GM19025 (cell line): ENCODE data around the gene WDHD1.
A peak's percentile ranks its signal among the peaks of the same experiment; 100 is the strongest.
"Not testable (repeated sequence)": the region's sequence is repeated elsewhere in the genome, so short reads cannot be mapped to it uniquely, and the experiment has no call there.

Experiments
- ATAC-seq: cut with Tn5 transposase; IDR thresholded peaks from one replicate; pipeline ENCODE4 v1.9.1; 2021; ENCODE audit warnings: mild to moderate bottlenecking, low read depth, moderate library complexity; ENCODE audit not compliant: unreplicated experiment

WDHD1 gene

DNA sequence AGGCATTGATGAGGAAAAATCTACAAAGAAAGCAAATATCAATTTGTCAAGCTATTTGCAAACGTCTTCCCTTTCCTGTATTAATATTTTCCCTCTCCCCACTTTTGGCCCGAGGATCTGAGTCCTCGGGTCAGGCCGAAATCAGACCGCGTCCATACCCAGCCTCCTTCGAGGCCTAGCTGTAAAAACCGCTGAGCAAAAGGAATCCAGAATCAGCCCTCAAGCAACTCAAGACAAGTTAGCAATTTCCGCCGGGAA is 24.2 kb upstream of the WDHD1 start:
- ATAC-seq = peak; percentile 28

DNA sequence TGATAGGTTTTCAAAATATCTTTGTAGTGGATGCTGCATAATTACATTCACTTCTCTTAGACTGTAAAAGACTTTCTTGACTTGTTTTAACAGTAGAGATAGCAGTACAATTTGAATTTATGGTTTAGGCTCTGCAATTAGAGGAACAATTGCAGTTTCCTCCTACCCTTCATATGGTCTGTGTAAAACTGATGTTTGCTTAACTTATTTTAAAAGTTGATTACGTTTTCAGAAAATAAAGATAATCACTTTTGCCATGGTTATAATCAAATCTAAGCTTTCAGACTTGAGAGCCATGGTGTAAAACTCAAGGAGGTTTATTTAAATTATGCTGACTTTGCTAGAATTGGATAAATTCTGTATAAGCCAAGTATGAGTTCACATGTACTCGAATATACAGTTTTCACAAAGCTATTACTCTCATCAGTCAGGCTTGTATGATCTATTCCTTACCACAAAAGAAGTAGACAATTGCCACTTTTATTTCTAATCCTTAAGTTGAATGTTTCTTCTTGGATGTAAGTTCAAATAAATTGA is 22.1 kb upstream of the WDHD1 start:
- no peak for ATAC-seq

DNA sequence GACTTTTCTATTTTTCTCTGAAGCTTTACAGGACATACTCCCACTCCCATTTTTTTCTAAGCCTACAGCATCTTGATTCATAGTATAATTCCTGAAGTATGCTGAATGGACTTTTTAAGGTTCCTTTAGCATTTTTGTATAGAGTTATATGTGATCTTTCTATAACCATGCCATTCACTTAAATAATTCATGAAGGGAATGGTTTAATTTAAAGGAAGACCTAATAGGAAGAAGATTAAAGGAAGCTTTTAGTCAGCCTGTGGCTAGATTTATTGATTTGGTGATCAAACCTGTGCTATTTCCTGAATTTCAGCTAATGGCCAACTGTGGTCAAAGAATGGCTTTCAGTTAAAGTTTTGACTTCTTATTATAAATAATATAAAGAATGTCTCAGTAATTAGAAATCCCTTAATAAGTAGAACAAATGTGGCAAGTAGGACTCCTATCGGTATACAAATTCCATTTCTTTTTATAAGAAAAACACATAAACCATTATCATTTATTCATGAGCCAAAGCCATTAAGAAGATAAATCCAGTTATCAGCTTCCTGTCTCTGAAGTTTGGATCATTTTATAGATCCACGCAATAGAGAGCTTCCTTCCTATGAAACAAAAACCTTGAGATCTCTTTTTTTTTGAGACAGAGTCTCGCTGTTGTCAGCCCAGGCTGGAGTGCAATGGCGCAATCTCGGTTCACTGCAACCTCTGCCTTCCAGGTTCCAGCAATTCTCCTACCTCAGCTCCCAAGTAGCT is 20.6 kb upstream of the WDHD1 start:
- ATAC-seq = no peak

DNA sequence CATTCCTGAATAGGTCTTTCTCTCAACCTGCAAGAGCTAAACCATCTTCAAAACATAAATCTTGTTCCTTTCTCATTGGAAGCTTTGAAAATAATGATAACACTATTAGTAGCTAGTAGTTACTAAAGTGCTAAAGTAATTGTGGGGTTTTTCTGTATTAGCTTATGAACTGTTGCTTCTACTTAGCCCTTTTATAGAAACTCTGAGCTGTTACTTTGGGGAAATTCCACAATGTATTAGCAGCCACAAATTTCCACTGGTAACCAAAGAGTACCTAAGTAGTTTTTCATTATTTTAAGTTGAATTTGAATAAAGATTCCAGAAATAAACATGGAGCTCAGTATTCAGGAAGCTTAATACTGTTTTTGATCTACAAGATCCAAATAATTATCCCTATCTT is 18.2 kb upstream of the WDHD1 start:
- ATAC-seq = no peak

DNA sequence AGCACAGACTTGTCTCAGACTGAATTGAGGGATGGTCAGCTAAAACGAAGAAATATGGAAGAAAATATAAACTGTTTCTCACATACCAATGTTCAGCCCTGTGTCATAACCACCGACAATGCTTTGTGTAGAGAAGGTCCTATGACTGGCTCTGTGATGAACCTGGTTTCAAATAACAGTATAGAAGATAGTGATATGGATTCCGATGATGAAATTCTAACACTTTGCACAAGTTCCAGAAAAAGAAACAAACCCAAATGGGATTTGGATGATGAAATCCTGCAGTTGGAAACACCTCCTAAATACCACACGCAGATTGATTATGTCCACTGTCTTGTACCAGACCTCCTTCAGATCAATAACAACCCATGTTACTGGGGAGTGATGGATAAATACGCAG is 16.6 kb upstream of the WDHD1 start:
- ATAC-seq = no peak

DNA sequence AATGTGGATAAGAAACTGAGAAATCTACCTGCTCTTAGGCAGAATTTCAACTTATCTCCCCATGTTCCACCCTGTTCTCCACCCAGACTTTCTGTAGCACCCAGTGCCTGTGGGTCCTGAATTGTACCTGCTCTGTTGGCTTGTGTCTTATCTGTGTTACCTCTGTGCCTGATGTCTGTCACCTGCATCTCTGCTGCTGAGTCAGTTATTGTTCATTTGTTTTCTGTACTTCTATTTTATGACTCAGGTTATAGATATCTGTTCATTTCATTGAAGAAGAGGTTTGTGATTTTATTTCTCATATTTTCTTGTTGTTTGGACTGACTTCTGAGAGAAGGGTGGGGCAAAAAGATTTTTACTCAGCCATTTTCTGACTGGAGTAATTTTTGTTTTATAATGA is 11.8 kb upstream of the WDHD1 start:
- no peak for ATAC-seq

DNA sequence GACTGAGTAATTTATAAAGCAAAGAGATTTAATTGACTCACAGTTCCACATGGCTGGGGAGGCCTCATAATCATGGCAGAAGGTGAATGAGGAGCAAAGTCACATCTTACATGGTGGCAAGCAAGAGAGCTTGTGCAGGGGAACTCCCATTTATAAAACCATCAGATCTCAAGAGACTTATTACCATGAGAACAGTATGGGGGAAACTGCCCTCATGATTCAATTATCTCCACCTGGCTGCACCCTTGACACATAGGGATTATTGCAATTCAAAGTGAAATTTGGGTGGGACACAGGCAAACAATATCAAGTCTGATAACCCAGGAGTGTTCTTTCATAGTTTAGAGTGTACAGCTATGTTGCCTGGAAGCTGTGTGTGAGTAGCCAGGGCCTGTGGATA is 11.1 kb upstream of the WDHD1 start:
- not testable (repeated sequence) for ATAC-seq

DNA sequence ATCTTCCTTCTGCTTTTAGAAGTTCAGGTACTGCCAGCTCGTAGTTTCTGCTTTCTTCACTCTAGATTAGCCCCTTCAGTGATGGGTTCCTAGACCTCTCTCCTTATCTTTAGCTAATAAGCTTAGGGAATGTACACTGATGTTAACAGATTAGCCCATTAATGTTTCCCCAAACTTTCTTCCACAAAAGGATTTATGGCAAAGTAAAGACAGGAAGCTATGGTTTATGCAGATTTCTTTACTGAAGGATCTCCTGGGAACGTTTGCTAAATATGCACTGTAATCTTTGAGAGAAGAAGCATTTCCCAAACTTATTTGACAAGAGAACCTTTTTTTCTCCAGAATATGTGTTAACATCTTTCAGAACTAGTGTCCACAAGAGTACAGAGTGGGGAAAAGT is 4.3 kb upstream of the WDHD1 start:
- ATAC-seq = no peak

DNA sequence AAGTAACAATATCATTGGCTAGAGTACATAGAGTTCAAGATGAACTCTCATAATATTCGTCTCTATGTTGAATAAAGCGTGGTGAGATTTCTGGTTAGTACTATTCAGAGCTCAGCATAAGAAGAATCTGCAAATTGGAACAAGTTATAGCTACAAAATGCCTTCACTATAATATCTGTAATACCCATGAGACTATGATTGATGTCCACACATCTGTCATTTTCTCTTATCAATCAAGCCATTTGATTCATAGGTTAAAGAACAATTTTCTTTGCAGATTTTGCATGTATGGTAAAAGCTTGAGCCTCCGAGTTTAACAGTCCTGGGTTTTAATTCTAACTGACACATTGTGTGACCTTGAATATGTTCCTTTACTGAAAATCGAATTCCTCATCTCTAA is 1.6 kb upstream of the WDHD1 start:
- no peak for ATAC-seq

DNA sequence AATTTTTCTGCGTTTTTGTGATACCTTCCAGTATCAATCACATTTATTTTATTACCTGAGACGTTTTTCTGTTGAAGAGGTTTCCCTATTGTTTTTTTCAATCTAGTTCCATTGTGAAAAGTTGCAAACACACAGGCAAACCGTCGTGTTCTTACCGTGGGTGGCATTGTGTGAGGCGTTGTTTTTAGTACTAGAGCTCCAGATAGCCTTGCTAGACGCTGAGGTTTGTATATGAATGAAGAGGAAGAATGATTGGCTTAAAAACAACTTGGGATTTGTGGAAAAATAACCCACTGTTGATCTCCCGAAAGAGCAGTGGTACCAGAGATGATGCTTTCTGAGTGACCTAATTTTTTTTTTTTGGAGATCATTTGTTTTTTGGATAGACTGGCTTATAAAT is 1.2 kb upstream of the WDHD1 start:
- ATAC-seq = no peak

DNA sequence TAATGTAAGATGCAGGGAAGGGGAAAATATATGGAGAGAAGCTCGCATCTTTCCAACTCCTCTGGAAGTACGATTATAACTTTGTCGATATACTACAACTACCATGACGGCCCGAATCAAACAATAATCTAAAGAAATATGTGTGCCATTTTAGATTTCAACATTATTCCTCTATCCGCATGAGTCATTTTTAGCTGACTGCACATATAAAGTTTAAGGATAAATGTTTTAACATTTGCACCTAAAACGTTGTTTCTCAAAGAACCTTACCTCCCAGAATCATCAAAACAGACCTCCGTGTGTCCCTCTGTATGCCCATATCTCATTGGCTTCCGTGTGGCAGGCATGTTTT is 482 bp downstream of the WDHD1 start:
- no peak for ATAC-seq

DNA sequence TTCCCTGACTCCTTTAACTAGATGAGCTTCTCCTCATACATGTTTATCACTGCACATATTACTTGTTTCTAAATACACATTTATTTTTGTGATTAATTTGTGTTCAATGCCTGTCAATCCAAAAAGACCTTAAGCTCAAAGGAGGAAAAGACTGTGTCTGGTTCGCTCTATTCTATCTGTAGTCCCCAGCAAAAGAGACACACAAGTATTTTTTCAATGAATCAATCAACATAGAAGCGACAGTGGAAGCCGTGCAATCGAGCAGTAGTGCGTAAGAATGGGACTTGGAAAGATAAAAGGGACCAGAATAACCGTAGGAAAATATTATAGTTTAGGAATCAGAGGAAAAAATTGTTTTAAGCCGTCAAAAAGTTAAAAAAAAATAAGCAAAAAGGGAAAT is 951 bp downstream of the WDHD1 start:
- ATAC-seq = no peak

DNA sequence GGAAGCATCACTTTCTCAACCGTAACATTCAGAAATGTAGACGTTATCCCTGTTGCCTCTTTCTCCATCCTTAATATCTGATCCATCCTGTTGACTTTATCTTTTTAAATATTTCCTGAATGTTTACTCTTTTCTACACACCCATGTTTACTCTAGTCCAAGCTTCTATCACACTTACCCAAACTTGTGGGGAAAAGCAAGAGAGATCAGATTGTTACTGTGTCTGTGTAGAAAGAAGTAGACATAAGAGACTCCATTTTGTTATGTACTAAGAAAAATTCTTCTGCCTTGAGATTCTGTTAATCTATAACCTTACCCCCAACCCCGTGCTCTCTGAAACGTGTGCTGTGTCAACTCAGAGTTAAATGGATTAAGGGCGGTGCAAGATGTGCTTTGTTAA is 2.5 kb downstream of the WDHD1 start:
- not testable (repeated sequence) for ATAC-seq

DNA sequence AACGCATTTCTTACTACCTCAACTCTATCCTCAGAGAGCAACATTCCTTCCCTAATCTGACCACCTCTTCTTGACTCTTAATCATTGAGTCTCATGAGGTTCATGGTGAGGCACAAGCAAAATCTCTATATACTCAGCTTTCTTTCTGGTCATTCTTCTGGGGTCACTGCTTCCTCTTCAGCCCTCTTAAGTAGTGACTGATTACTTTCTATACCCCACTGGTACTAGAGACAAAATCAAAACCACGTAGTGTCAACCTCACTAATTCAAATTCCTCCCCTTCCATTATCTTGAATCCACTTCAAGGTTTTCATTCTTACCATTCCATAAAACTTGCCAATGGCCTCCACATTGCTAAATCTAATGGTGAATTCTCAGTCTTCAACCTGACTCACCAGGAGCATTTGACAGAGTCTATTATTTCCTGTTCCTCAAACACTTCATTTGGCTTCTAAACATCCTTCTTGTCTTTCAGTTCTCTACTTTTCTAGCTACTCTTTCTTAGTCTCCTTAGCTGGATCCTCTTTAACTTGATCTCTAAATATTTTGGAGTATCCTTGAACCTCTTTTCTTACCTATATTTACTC is 6.8 kb downstream of the WDHD1 start:
- ATAC-seq = no peak

DNA sequence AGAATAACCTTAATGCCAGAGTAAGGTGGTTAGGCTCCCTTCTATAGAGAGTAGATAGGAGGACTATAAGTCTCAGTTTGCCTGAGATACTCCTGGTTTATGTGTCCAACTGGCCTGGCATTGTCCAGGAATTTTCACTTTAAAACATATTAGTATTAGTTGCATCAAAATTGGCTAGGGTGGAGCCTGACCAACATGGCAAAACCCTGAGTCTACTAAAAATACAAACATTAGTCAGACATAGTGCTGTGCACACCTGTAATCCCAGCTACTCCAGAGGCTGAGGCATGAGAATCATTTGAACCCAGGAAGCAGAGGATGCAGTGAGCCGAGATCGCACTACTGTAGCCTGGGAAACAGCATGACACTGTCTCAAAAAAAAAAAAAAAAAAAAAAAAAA is 11.9 kb downstream of the WDHD1 start:
- ATAC-seq = no peak

DNA sequence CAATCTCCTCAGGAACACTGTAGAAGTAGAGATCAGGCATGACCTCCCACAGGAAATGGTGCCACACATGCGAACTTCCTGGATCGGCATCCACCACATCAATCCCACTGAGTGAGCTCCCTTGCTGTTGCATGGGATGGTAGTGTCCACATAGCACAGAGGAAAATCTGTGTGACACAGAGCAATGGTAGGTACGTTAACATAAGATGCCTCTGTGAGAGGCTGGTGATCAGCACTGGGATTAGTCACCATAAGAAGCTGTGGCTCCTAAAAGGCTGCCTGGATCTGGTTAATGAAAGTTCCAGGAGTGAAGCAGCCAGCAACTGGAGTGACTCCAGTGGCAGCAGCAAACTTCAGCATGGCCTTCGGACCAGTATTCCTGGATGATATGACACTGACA is 21.8 kb downstream of the WDHD1 start:
- no peak for ATAC-seq

DNA sequence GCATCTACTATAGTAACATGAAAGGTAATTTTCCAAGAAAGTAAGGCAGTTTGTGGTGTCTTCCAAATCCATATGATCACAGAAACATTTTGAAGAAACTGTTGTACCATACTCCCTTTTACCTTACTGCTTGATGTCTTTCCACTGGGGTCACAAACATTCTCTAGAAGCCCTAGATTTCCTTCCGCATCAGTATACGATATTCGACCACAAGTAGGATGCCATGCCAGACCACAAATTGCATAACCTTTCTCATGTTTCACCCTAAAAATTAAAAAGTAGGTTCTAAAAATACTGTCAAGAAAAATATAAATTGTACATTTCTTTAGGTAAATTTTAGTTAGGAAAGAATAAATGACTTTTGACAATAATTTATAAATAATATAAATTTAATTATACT is 26.5 kb downstream of the WDHD1 start:
- ATAC-seq = no peak

DNA sequence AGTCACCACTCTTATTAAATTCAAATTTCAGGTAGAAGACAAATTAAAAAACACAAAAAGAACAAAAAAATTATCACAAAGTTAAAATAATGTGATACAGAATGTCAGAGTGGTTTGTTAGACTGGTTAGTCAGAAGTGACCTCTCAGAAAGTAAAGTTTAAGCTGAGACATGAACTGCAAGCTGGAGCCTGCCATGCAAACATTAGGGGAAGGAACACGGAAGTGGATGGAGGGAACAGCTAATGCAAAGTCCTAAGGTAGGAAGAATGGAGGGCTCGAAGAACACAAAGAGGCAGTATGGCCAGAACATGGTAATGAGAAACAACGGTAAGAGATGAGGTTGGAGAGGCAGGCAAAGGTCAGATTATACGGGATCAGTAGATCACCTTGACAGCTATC is 41.7 kb downstream of the WDHD1 start:
- ATAC-seq = no peak

DNA sequence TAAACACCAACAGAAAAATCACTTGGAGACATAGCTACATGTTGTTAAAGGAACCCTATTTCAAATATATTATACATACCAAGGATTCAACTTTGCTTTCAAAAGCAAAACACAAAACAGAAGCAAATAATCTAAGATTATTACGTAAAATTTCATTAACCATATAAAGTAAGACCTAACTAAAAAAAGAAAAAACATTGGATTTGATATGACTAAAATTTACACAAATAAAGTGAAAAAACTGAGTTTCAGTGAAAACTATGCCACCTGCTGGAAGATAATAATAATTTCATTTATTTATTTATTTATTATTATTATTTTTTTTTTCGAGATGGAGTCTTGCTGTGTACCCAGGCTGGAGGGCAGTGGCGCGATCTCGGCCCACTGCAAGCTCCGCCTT is 45.2 kb downstream of the WDHD1 start:
- ATAC-seq = no peak

DNA sequence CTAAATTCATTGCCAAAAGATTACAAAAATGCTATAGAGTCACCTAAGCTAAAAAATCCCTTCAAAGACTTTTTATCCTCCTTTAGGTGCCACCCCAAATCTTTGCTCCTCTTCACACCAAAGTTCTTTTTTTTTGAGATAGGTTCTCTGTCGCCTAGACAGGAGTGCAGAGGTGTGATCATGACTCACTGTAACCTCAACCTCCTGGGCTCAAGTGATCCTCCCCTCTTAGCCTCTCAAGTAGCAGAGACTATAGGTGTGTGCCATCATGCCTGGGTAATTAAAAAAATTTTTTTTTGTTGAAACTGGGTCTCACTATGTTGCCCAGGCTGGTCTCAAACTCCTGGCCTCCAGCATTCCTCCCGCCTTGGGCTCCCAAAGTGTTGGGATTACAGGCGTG is 47.9 kb downstream of the WDHD1 start:
- ATAC-seq = no peak

DNA sequence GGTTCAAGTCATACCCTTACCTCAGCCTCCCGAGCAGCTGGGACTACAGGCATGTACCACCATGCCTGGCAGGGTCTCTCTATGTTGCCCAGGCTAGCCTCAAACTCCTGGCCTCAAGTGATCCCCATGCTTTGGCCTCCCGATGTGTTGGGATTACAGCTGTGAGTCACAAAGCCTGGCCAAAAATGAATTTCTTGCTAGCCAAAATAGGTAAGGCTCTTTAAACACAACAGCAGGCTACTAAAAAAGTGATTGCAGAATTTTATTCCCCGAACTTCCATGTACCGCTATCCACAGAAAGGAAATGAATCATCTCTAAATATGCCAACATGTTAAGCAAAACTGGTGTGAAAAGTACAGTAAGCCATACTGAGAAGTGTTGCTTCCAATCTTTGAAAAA is 50.6 kb downstream of the WDHD1 start:
- ATAC-seq = no peak

DNA sequence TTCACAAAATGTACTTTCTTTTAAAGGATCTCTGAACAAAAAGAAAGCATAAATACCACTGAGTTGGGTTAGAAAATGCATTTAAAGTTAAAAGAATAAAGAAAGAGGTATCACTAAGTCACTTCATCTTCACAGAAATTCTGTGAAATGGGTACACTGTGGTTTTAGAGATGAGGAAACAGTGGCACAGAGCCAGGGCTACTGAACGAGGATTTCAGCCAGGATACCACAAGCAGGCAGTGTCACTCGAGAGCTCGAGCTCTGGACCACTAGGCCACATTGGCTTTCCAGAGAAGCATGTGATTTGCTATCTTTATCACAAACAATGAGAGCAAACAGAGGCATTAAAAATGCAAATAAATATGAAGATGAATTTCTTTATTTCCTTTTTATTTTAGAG is 51.0 kb downstream of the WDHD1 start:
- ATAC-seq = no peak
